Activated CD8-positive, alpha-beta memory T cell treated with anti-CD3 and anti-CD28 coated beads for 48 hours (primary cell): Measurements from ENCODE around the gene KRTAP1-4.
"Not testable (repeated sequence)": the region's sequence is repeated elsewhere in the genome, so short reads cannot be mapped to it uniquely, and the experiment has no call there.

Source experiments
- DNase-seq, 3 experiments: peaks; one replicate each; pipeline ENCODE4 v3.0.0-alpha.2; 2020; ENCODE audit warnings: low read depth in 2 of 3, low spot score in 2 of 3

KRTAP1-4 gene, protein sequence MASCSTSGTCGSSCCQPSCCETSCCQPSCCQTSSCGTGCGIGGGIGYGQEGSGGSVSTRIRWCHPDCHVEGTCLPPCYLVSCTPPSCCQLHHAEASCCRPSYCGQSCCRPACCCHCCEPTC

DNA sequence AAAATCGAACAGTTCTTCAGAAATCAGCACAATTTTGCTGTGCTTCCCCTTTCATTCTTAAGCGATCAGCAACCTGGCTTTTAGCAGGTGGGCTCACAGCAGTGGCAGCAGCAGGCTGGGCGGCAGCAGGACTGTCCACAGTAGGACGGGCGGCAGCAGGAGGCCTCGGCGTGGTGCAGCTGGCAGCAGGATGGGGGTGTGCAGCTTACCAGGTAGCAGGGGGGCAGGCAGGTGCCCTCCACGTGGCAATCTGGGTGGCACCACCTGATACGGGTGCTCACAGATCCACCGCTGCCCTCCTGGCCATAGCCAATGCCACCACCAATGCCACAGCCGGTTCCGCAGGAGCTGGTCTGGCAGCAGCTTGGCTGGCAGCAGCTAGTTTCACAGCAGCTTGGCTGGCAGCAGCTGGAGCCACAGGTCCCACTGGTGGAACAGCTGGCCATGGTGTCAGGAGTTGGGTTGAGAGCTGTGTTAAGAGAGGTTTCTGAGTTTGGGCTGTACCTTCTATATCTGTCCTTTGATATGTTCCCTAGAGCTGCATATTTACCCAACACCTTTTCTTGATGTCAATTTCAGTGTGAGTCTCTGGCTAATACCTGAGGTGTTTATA lies at the start of gene KRTAP1-4:
Gene KRTAP1-4, minus strand, starts transcription at position 563 of the 613 bp plus-strand sequence. Its CDS starts 117 bp downstream, at position 446.
- no peak for DNase-seq

DNA sequence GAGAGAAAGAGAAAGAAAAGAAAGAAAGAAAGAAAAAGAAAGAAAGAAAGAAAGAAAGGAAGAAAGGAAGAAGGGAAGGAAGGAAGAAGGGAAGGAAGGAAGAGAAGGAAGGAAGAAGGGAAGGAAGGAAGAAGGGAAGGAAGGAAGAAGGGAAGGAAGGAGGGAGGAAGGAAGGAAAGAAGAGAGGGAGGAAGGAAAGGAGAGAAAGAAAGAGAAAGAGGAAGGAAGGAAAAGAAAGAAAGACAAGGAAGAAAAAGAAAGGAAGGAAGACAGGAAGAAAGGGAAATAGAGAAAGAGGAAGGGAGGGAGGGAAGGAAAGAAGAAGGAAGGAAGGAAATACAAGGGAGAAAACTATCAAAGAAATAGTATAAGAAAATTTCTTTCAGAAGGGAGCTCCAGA lies 46.8 kb upstream of the KRTAP1-4 start:
- DNase-seq: no peak

DNA sequence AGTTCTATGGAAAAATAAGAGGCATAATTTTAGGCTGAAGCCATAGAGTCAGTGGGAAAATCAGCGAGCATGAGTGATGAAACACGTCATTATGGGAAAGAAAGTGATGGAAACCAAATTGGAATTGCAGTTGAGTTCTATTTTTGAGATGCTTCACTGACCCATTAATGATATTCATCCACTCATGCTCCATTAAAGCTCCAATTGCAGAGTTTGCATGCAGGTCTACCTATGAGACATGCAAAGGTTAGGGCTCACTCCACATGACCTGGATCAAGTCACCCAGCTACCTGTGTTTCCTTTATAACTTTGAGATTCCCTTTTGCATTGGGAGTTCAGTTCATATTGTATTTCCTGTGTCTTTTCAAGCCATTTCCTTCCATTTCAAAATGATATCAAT lies 43.7 kb upstream of the KRTAP1-4 start:
- DNase-seq: no peak

DNA sequence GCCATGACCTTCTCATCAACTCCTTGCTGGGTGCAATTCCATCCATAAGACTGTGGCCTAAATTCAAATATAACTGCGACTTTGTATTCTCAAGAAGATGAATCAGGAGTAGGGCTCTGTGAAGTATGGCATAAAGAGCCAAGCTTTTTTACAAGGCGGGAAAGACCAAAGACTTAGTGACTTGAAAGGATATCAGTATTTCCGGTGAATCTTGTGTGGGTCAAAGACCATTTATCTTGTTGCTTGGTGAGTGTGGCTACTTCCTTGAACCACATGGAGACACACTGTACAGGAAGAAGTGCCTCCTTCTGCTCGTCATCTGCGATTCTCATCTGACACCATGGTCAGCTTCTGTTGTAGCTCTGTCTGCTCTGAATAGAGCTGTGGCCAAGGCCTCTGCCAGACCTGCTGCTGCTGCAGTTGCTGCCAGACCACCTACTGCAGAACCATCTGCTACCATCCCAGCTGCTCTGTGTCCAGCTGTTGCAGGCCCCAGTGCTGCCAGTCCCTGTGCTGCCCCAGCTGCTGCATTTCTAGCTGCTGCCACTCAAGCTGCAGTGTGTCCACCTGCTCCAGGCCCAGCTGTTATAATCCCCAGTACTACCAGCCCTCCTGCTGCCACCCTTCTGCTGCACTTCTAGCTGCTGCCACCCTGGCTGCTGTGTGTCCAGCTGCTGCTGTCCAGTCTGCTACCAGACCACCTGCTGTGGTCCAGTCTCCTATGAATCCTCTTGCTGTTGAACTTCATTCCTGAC lies 41.8 kb upstream of the KRTAP1-4 start:
- DNase-seq: no peak

DNA sequence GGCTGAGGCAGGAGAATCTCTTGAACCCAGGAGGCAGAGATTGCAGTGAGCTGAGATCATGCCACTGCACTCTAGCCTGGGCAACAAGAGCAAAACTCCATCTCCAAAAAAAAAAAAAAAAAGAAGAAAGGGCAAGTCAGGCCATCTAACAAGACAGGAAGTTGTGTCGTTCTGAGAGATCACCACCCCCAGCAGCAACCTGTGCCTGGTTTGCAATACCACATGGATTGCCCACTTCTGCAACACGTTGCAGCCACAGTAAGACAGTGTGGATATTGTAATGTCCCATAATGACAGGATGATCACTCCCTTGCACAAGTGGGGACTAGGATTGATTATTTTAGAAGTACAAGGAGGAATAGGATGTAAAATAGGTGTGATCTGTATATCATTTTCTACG lies 39.0 kb upstream of the KRTAP1-4 start:
- no peak for DNase-seq

DNA sequence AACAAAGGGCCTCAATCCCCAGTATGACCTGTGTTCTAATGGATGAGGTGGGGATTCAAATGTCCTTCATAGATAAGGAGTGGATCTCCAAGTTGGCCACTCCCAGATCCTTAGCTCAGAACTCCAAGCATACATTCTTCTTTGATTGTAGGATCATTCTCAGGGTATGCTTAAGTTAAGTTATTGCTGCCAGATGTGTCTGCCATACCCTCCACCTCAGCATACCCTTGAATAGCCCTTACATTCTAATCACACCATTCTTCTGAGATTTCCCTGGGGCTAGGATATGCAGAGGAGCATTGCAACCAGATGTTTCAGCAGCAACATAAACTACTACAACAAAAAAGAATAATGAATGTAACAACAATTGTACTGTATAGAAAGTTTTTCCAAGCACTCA lies 37.3 kb upstream of the KRTAP1-4 start:
- no peak for DNase-seq

DNA sequence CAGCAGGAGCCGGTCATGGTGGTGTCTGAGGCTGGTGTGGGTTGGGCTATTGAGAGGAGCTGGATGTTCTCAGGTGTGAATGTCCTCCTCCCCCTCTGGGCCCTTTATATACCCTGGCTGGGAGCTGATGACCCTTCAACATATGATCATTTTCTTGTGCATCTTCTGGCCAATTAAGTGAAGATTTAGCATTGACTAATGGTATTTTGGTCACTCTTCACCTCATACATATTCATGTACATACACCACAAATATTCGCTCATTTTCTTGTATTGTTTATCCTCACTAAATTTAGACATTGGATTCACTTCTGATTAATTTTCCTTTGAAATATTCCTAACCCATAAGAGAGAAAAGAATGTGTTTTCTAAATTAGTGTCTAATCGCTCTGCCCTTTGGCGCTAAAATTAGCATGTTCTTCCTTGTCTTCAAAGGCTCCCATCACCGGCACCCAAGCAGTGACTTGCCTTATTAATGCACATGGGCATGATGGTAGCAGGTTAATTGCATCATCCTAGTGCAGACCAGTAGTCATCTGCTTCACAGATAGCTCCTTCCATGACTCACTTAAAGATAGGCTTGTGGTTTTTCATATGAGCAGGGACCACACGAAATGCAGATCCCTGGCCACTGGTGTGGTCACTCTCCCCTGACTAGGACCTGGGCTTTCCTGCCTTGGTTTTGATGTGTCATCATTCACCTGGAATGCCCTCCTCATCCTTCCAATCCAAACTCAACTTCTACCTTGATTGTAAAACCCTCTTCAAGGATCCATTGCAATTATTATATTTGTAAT lies 36.0 kb upstream of the KRTAP1-4 start, which contains the start of gene KRTAP2-4:
Gene KRTAP2-4, minus strand, starts transcription at position 51 of the 796 bp plus-strand sequence. Its CDS starts 34 bp downstream, at position 17.
- no peak for DNase-seq

DNA sequence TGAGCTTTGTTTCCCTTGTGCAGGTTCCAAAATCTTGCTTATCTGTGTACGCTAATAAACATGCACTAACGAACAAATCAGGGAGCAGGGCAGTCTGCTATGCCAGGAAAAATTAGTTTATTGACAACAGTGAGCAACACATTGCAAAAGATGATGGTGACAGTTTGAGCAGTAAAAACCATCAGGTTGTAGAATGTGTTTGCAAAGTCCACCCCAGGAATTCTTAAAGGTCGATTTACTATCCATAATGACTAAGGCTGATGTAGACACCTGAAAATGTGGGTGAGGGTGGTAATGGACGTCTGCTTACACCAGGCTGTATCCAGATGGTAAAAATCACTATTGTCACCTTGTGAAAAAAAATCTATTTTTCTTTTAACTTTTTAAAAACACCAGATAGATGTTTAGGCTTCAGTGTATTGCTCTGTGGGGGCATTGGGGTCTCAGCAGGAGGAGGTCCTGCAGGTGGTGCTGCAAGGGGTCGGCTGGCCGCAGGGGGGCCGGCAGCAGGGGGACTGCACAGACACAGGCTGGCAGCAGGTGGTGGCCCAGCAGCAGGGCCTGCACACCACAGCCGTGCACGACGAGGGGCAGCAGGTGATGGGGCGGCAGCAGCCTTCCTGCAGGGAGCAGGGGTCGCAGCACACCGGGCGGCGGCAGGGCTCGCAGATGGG lies 35.2 kb upstream of the KRTAP1-4 start:
- DNase-seq: not testable (repeated sequence)

DNA sequence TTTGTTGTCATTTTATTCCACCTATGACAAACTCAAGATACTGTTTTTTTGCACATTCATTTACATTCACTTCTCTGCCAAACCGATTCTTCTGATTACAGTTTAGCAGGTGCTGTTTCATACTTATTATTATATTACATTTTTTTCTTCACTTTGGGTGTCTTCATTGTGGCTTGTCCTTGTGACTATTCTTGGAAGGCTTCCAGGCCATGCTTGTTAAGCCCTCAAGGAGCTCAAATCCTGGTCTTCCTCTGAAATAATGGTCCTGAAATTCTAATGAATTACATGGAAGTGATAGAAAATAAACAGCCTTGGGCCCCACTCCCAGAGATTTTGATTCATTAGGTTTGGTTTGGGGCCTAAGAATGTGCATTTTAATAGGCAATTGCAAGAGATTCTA lies 34.3 kb upstream of the KRTAP1-4 start:
- DNase-seq: no peak

DNA sequence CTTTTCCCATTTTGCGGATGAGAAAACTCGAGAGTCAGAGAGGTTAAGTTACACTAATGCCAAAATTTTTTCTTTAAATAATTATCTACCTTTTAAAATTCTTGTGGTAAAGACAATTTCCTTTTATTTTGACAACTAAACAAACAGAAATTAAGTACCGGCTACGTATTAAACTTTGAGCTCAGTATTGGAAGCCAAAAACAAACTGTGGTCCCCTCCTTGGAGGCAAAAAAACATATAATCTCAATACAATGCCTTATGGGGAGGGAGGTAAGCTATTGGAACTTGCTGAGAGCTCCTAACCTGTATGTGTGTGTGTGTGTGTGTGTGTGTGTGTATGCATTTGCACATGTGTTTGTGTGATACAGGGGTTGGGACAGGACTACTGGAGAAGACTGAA lies 33.5 kb upstream of the KRTAP1-4 start:
- no peak for DNase-seq

DNA sequence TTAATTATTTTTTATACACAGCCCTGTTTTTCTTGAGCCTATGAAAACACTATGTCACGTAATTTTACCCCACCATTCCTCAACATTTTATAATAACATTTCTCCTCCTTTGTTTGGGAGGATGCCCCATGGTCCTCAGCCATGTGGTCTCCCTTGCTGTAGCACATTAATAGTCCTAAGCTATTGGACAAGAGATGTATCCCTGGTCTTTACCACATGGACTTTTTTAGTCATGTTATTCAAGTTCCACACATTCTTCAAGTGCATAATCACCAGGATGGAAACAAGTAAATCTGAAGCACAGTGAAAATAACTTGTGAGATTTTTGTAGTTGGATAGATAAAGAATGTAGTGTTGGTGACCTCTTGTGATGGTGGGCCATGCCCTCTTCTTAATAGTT lies 32.0 kb upstream of the KRTAP1-4 start:
- DNase-seq: no peak

DNA sequence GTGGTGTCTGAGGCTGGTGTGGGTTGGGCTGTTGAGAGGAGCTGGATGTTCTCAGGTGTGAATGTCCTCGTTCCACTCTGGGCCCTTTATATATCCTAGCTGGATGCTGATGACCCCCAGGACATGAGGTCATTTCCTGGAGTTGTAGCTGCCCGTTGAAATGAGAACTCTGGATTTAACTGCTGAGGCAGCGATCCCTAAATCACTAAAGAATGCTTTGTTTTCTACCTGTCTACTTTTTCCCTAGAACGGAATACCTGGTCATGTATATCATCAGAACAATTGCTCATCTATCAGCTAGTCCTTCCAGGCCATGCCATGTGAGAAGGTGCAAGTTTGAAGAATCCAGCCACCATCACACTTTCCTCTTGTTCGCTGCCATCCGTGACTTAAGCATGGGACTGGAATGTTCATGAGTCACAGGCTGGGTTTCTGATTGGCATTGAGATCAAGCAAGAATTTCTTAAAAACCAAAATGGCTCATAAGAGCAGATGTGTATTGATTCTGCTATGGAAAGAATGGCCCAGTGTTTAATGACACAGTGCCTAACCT lies 30.1 kb upstream of the KRTAP1-4 start, which contains the start of gene KRTAP2-3:
Gene KRTAP2-3, minus strand, starts transcription at position 63 of the 553 bp plus-strand sequence. CDS start 64 bp downstream, outside the sequence.
- DNase-seq: no peak

DNA sequence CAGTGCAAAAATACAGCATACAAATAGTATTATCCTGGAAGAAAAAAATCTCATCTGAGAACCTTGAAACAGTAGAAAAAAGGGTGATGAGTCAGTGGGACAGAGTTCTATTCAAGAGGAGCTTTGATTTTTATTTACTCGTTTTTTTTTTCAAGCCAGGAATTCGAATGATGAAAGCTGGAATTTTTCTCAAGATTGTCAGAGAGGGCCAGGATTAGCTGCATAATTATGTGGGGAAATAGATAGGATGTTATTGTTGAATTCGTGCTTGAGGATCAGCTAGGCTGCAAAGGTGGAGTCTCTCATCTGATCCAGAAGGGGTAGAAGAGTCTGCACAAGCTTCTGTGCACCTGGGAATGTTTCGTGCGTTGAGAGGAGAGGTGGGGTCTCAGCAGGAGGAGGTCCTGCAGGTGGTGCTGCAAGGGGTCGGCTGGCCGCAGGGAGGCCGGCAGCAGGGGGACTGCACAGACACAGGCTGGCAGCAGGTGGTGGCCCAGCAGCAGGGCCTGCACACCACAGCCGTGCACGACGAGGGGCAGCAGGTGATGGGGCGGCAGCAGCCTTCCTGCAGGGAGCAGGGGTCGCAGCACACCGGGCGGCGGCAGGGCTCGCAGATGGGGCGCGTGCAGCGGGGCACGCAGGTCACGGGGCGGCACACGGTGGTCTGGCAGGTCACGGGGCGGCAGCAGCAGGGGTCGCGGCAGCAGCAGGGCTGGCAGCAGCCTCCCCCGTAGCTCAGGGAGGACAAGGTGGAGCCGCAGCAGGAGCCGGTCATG lies 29.5 kb upstream of the KRTAP1-4 start:
- not testable (repeated sequence) for DNase-seq

DNA sequence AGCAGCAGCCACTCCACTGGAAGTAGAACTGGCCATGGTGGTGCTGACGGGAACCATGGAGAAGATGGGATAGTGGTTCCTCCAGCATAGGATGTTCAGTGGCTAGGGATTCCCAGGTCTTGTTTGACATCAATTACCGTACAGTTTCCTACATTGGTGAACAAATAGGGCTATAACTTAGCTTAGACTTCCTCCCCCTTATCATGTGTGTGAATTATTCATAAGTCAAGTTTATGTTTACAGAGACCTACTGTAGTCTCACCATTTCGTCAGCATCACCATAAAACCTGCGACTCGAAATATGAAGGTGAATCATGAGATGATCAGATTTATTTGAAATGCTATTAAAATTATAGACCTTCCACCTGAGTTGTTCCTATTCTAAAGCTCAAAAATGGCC lies 28.7 kb upstream of the KRTAP1-4 start:
- no peak for DNase-seq

DNA sequence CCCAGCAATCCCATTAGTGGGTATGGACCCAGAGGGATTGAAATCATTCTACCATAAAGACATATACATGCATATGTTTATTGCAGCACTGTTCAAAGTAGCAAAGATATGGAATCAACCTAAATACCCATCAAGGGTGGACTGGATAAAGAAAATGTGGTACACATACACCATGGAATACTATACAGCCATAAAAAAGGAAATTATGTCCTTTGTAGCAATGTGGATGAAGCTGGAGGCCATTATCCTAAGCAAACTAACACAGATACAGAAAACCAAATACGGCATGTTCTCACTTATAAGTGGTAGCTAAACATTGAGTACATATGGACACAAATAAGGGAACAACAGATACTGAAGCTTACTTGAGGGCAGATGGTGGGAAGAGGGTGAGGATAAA lies 27.6 kb upstream of the KRTAP1-4 start:
- no peak for DNase-seq

DNA sequence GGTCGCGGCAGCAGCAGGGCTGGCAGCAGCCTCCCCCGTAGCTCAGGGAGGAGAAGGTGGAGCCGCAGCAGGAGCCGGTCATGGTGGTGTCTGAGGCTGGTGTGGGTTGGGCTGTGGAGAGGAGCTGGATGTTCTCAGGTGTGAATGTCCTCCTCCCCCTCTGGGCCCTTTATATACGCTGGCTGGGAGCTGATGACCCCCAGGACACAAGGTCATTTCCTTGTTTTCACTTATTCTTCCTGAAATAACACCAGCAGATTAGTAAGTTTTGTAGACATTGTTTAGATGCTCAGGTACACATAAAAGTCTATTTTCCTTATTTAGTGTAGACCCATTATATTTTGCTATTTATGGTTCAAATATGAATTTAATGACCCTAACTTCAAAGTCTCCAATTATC lies 25.1 kb upstream of the KRTAP1-4 start, which contains the start of gene KRTAP2-2:
Gene KRTAP2-2, minus strand, starts transcription at position 101 of the 400 bp plus-strand sequence. Its CDS starts 19 bp downstream, at position 82.
- DNase-seq: not testable (repeated sequence)

DNA sequence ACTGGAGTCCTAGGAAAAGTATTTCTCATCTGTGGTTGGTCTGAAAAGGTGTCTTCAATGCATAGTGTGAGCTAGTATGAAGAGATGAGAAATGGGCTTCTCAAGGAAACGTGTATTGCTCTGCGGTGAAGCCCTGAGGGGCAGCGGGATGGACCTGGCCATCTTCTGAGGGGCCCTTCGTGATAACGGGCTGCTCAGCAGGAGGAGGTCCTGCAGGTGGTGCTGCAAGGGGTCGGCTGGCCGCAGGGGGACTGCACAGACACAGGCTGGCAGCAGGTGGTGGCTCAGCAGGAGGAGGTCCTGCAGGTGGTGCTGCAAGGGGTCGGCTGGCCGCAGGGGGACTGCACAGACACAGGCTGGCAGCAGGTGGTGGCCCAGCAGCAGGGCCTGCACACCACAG lies 24.6 kb upstream of the KRTAP1-4 start:
- not testable (repeated sequence) for DNase-seq

DNA sequence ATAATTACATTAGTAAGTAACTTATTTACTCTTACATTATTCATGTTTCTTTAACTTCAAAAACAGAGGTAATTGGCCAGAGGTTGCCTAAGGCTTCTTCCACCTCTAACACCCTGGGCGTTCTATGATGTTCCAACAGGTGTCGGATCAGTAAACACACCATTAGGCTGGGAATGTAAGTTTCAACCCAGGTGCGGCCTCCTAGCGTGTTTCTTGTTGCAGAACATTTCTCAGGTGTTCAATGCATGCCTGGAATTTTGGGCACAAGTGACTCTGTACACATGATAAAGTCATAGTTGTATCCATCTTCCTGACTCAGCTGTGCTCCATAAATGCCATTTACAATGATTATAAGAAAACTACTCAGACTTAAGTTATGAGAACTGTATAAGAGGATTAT lies 24.0 kb upstream of the KRTAP1-4 start:
- DNase-seq: no peak

DNA sequence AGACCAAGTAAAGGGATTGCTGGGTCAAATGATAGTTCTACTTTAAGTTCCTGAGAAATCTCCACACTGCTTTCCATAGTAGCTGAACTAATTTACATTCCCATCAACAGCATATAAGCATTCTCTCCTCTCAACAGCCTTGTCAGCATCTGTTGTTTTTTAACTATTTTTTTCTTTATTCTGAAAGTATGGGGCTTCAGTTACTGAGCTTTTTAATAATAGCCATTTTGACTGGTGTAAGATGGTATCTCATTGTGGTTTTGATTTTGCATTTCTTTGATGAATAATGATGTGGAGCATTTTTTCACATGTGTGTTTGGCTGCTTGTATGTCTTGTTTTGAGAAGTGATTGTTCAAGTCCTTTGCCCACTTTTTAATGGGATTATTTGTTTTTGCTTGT lies 22.6 kb upstream of the KRTAP1-4 start:
- DNase-seq: no peak

DNA sequence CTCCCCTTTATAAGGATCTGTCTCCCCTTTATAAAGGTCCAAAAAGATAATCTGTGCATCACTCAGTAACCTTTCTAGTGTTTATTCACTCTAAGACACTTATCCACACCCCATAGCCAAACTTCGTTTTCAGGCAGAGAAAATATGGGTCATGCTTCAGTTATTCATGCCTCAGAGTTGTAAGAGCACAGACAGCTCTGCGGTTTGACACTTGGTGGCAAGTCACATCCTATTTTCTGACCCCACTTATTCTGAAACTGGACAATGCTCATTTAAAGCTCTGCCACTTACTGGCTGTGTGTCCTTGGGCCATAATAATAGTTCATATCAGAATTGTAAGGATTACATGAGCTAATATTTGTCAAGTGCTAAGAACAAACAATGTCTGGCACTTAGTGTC lies 19.1 kb upstream of the KRTAP1-4 start:
- DNase-seq: no peak
